Measurements from ENCODE around the gene GABRG3.

GRCh38 chr15:27097506-27097905, 126.5 kb downstream of the GABRG3 start:
- no peak for TF ChIP-seq CTCF (IDR thresholded peaks at IDR 0.05; ENCODE audit: insufficient read depth, low read depth, low read length)
- no peak for TF ChIP-seq EZH2 (IDR thresholded peaks at IDR 0.05; ENCODE audit: insufficient read depth, low read length)

Data from astrocyte (in vitro differentiated cells and primary cell).